HL-60/S4 treated with retinoic acid at 250 ng/mL for 4 days and 3 days (cell line): ENCODE results near the gene VAMP3.

Source experiments
- in situ Hi-C: fragments of 300-500 bp; cut with MboI; formaldehyde crosslinking; loops from 2 replicates; pipeline ENCODE4 v1.7.0; 2022; ENCODE audit warnings: low sequenced_read_pairs

The VAMP3 gene

GRCh38 chr1:7810395-7810794 lies 39.3 kb downstream of the VAMP3 start:
- in situ Hi-C loops, result no loop called here

DNA sequence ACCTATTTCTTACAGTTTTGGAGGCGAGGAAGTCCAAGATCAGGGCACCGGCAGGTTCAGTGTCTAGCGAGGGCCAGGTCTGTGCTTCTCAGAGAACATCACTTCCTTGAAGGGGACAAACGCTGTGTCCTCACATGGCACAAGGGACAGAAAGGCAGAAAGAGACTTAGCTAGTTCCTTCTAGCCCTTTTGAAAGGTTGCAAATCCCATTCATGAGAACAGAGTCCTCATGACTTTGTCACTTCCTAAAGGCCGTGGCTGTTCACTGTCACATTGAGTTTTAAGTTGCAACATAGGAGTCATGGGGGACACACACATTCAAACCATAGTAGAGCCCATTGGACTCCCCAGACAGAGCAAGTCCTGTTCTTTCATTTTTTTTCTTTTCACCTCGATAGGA lies 40.4 kb downstream of the VAMP3 start:
- in situ Hi-C loops, result no loop called here

DNA sequence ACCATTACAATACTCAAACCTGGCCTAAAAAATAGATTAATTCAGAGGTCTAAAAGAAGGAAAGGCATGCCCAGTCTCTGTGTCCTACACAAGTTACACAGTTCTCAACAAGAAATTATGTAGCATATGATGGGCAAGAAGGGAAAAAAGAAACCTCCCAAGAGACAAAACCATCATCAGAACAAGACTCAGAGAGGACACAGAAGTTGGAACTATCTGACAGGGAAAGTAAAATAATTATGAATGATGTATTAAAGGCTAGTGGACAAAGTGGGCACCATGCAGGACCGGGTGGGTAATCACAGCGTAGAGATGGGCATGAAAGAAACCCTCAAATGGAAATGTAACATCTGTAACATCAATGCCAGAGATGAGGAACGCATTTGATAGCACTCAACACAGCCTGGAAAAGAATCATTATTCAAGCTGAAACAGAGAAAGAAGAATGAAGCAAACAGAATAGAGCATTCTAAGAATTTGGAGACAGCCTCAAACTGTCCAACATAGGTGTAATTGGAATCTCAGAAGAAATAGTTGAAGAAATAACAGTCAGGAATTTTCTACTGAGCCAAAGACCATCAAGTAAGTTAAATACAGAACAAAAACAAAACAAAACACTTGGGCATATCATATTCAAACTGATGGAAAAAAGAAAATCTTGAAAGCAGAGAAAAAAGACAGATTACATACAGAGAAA lies 42.7 kb downstream of the VAMP3 start:
- in situ Hi-C loops, result no loop called here

DNA sequence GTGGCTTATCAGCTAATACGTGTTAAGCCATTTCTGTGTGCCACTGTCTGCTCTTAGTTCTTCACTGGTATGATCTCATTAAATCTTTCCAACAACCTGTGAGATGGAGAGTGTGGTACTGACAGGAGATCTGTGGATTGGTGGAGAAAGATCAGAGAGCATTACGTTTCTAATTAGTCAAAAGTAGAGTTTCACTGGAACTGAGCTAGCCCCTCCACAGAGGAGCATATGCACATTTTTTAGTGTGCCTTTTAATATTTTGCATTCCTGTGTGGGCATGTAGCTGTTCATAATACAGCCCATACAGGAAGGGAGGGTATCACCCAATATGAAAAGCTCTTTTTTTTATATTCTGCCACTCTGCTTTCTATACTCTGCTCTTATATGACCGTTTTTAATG lies 50.2 kb downstream of the VAMP3 start:
- in situ Hi-C loops, result no loop called here

DNA sequence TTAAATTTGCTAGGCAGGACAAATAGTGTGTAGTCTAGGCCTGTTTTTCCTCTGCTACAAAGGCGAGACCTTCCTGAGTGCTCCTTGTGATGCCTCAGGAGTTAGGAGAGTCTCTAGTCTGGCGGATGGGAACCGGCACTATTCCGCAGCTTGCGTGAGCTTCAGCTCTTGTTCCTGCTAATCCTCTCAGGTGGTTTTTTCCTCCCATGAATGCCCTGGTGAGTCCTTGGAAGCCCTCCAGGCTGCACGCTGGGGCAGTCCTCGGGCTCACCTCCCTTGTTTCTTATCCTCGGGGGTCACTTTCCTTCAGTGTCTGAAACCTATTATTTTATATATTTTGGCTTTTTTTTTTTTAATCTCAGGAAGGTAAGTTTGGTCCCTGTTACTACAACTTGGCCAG lies 53.6 kb downstream of the VAMP3 start:
- in situ Hi-C loops, result no loop called here

DNA sequence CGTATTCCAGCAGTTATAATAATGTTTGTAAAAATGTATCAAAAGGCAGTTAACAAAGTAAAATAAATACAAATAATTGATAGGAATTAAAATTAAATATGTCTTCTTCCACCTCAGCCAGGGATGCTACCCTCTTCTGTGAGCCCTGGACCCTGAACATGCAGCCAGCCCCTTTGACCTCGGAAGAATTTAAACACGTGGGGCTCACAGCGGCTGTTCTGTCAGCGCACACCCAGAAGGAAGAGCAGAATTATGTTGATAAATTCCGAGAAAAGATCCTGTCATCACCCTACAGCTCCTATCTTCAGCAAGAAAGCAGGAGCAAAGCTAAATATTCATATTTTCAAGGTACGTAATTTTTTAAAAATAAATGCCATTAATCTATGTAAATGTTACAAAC lies 55.3 kb downstream of the VAMP3 start:
- in situ Hi-C loops, result no loop called here

GRCh38 chr1:7827126-7827955 lies 56.2 kb downstream of the VAMP3 start:
- in situ Hi-C loops, result no loop called here
